ENCODE data around the gene SLC1A4. TPM values are rescaled to one million over a fixed set of nuclear protein-coding genes. Genes with fewer than 3 reads are reported as not detected.

Gene SLC1A4
- total RNA-seq, 1 experiment from 2014 or later, result 27.5 TPM

DNA sequence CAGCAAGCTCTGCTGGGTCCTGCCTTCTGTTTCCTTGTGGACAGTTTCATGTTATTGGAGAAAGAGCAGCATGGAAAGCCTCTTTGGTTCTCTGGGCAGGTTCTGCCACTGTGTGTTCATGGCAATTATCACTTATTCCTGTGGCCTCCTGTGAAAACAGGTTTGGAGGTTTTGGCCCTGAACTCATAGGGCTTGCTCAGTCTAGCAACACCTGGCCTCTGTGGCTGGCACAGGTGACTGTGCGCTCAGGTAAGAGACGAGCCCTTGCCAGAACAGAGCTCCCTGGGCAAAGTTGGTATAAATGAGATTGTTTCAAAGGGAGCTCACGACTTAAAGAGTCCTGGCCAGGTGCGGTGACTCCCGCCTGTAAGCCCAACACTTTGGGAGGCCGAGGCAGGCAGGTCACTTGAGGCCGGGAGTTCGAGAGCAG is 72.7 kb downstream of the SLC1A4 start:
- no peaks in the 10 kb centered on the region for H3K9me3 ChIP-seq (replicated peaks)
- no peak overlapping the region for H3K27ac ChIP-seq
- H3K27me3 ChIP-seq (replicated peaks), result no peaks in the 10 kb centered on the region
- no peaks in the 10 kb centered on the region for H3K36me3 ChIP-seq
- H3K4me3 ChIP-seq, result no peak overlapping the region
- no peak for DNase-seq (ENCODE audit: low read depth in 1 of 2, low spot score in 2 of 2)
- peaks cover 29% of the 10 kb centered on the region for H3K4me1 ChIP-seq (replicated peaks)

DNA sequence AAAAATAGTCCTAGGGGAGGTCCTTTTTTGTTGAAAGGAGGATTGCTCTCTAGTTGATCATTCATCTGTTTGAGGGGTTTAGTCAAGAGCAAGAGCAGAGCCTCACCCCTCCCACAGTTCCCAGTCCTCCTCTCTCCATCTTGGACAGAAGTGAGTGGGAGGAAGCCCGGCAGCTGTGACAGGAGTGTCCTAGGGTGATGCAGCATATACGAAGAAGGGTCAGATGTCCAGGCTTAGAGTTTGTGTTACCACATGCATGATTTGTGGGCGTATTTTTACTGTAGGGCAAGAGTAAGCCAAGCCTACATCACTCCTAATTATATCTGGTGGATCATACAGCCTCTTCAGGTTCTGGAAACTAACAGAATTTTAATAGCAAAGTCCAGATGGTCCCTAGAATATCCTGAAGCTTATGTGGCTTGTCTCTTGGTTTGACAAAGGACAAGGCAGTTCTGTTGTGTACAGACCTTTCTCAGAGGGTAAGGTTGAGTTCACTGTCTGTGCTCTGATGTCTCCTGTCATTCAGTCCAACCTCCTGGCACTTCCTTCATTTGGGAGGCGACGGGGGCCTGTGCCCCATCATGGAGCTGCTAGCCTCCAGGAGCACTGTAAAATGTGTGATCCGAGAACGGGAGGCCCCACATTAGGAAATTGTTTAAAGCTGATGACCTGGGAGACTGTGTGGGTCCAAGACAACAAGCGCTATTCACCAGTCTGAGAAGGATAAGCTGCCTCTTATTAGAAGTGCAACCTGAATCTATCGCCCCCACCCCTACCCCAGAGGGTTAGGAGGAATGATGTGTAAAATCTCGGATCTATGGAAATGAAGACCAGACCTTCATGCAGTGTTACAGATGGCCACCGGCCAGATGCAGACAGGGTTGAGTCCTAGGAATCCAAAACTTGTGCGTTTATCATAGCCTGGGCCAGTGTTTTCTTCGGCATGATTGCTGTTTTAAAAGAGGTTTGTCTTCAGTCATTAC is 73.9 kb downstream of the SLC1A4 start:
- H3K36me3 ChIP-seq, result no peaks in the 10 kb centered on the region
- no peaks in the 10 kb centered on the region for H3K27me3 ChIP-seq (replicated peaks)
- H3K4me3 ChIP-seq, result no peak overlapping the region
- H3K9me3 ChIP-seq (replicated peaks), result no peaks in the 10 kb centered on the region
- no peak overlapping the region for H3K27ac ChIP-seq
- peaks cover 20% of the 10 kb centered on the region for H3K4me1 ChIP-seq (replicated peaks)
- no peak for DNase-seq (ENCODE audit: low read depth in 1 of 2, low spot score in 2 of 2)

- Histone ChIP-seq H3K27ac (peak overlapping the region; percentile 45), H3K9me3 (replicated peaks) (no peaks in the 10 kb centered on the region), H3K27me3 (replicated peaks) (no peaks in the 10 kb centered on the region), H3K36me3 (peaks cover 7% of the 10 kb centered on the region), H3K4me3 (peak overlapping the region; percentile 9), H3K4me1 (replicated peaks) (peaks cover 22% of the 10 kb centered on the region)
- peak; percentile 83 to 91 for DNase-seq (ENCODE audit: low read depth in 1 of 2, low spot score in 2 of 2)
These were observed 75.7 kb downstream of the SLC1A4 start for GRCh38 chr2:65064728-65065552.

- no peak overlapping the region for H3K4me3 ChIP-seq
- no peak overlapping the region for H3K27ac ChIP-seq
- DNase-seq (ENCODE audit: low read depth in 1 of 2, low spot score in 2 of 2), result no peak
- H3K36me3 ChIP-seq, result peaks cover 38% of the 10 kb centered on the region
- no peaks in the 10 kb centered on the region for H3K27me3 ChIP-seq (replicated peaks)
- no peaks in the 10 kb centered on the region for H3K9me3 ChIP-seq (replicated peaks)
- peaks cover 39% of the 10 kb centered on the region for H3K4me1 ChIP-seq (replicated peaks)
These were observed 78.8 kb downstream of the SLC1A4 start for GRCh38 chr2:65067806-65068553.

- no peaks in the 10 kb centered on the region for H3K9me3 ChIP-seq (replicated peaks)
- no peak overlapping the region for H3K27ac ChIP-seq
- DNase-seq (ENCODE audit: low read depth in 1 of 2, low spot score in 2 of 2), result no peak
- H3K4me3 ChIP-seq, result no peak overlapping the region
- no peaks in the 10 kb centered on the region for H3K27me3 ChIP-seq (replicated peaks)
- H3K4me1 ChIP-seq (replicated peaks), result peaks cover 33% of the 10 kb centered on the region
- peaks cover 52% of the 10 kb centered on the region for H3K36me3 ChIP-seq
These were observed 80.2 kb downstream of the SLC1A4 start for GRCh38 chr2:65069439-65069824.

DNA sequence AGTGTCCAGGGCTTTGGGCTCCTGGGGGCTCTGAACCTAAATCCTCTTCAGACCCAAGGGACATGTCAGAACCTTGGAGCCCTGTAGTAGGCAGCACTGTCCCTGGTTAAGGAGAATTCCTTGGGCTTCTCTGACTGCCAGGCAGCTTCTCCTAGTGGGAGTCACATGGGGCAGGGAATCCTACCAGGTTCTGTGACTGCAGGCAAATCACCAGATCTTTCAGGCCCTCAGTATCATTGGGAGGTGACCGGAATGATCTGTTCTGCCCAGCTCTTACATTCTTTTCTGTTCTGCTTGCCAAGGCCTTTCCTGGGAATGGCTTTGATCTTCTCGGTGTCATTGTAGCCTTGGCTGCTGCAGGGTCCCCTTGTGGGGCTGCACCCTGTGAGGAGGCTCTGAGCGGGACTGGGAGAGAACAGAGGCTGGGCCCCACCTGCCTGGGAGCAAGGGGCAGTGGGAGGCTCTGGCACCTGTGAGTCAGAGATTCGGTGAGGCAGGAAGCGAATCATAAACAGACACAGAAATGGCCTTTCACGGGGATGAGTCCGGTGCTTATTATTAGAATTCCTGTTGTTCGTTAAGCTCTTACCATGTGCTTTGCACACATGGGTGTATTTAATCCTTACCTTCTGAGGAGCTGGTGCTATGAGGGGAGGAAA is 81.1 kb downstream of the SLC1A4 start:
- peak in 1 of 2 experiments; percentile 31 for DNase-seq (ENCODE audit: low read depth in 1 of 2, low spot score in 2 of 2)
- Histone ChIP-seq H3K4me3 (no peak overlapping the region), H3K36me3 (peaks cover 52% of the 10 kb centered on the region), H3K27ac (no peak overlapping the region), H3K9me3 (replicated peaks) (no peaks in the 10 kb centered on the region), H3K27me3 (replicated peaks) (no peaks in the 10 kb centered on the region), H3K4me1 (replicated peaks) (peaks cover 33% of the 10 kb centered on the region)

- no peak overlapping the region for H3K4me3 ChIP-seq
- no peaks in the 10 kb centered on the region for H3K27me3 ChIP-seq (replicated peaks)
- DNase-seq (ENCODE audit: low read depth in 1 of 2, low spot score in 2 of 2), result no peak
- H3K27ac ChIP-seq, result no peak overlapping the region
- H3K4me1 ChIP-seq (replicated peaks), result peaks cover 33% of the 10 kb centered on the region
- H3K9me3 ChIP-seq (replicated peaks), result no peaks in the 10 kb centered on the region
- H3K36me3 ChIP-seq, result peaks cover 55% of the 10 kb centered on the region
These were observed 81.7 kb downstream of the SLC1A4 start for GRCh38 chr2:65070856-65071255.

- Histone ChIP-seq H3K4me3 (no peak overlapping the region), H3K4me1 (replicated peaks) (peaks cover 37% of the 10 kb centered on the region), H3K27ac (no peak overlapping the region), H3K36me3 (peaks cover 60% of the 10 kb centered on the region), H3K27me3 (replicated peaks) (no peaks in the 10 kb centered on the region), H3K9me3 (replicated peaks) (no peaks in the 10 kb centered on the region)
- DNase-seq (ENCODE audit: low read depth in 1 of 2, low spot score in 2 of 2), result no peak
These were observed 82.4 kb downstream of the SLC1A4 start for GRCh38 chr2:65071499-65072180.

DNA sequence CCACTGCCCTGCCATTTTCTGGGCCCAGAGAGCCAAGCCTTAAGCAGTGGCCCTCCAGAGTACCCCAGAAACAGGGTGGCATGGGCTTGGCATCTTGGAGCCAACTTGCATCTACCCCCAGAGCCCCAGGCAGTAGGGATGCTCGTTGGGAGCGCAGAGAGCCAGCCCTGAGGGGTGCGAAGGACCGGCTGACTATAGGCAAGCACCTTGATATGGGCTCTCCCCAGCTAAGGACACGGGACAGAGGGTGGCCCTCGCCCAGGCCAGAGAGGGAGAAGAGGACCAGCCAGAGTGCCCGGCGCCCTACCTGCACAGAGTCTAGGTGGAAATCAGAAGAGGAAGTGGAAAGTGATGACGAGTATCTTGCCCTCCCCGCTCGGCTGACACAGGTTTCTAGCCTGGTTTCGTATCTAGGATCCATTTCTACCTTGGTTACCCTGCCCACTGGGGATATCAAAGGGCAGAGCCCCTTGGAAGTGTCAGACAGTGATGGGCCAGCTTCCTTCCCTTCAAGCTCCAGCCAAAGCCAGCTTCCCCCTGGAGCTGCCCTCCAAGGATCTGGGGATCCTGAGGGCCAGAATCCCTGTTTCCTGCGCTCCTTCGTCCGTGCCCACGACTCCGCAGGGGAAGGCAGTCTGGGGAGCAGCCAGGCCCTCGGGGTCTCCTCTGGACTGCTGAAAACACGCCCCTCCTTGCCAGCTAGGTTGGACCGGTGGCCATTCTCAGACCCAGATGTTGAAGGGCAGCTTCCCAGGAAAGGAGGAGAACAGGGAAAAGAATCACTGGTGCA is 83.2 kb downstream of the SLC1A4 start:
- Histone ChIP-seq H3K27ac (no peak overlapping the region), H3K9me3 (replicated peaks) (no peaks in the 10 kb centered on the region), H3K4me1 (replicated peaks) (peaks cover 45% of the 10 kb centered on the region), H3K36me3 (peaks cover 63% of the 10 kb centered on the region), H3K4me3 (no peak overlapping the region), H3K27me3 (replicated peaks) (no peaks in the 10 kb centered on the region)
- DNase-seq (ENCODE audit: low read depth in 1 of 2, low spot score in 2 of 2), result no peak
